Brain microvascular endothelial cell (primary cell): Measurements from ENCODE around the gene HSCB.

Experiments used
- DNase-seq: peaks from one replicate; pipeline ENCODE4 v3.0.0-alpha.2; 2020
- H3K27ac ChIP-seq: fragments of 250-450 bp; sonication (Bioruptor Pico); 2 replicates; pipeline ENCODE4 v1.5.1; 2020; ENCODE audit warnings: mild to moderate bottlenecking, moderate library complexity
- H3K27me3 ChIP-seq: fragments of 250-450 bp; sonication (Bioruptor Pico); replicated peaks from 2 replicates; pipeline ENCODE4 v1.5.1; 2020; ENCODE audit warnings: mild to moderate bottlenecking
- H3K36me3 ChIP-seq: fragments of 250-450 bp; sonication (Bioruptor Pico); replicated peaks from 2 replicates; pipeline ENCODE4 v1.5.1; 2020; ENCODE audit warnings: mild to moderate bottlenecking
- H3K4me3 ChIP-seq: 2 replicates; pipeline ENCODE4 v1.5.1; 2011; ENCODE audit warnings: low read depth, mild to moderate bottlenecking, control low read depth, low read length, moderate library complexity
- CTCF ChIP-seq: IDR thresholded peaks from 2 replicates; pipeline ENCODE4 v1.5.1; 2011; ENCODE audit warnings: low read depth, mild to moderate bottlenecking, moderate library complexity, low read length, control low read depth, inconsistent platforms; ENCODE audit errors: missing control alignments
- in situ Hi-C: cut with HindIII; loops from 2 replicates; pipeline ENCODE4 v1.10.0; 2017; ENCODE audit warnings: low sequenced_read_pairs, low pct_ligation_motif_present

HSCB gene

GRCh38 chr22:28779833-28780232 lies 38.0 kb downstream of the HSCB start:
- no peak overlapping the region for H3K27ac ChIP-seq
- H3K27me3 ChIP-seq, result no peaks in the 10 kb centered on the region
- in situ Hi-C loops, result no loop called here
- no peak overlapping the region for H3K4me3 ChIP-seq
- TF ChIP-seq CTCF, result no peak
- DNase-seq, result no peak
- H3K36me3 ChIP-seq, result peaks cover 37% of the 10 kb centered on the region

GRCh38 chr22:28780296-28780695 lies 38.5 kb downstream of the HSCB start:
- no peak for TF ChIP-seq CTCF
- in situ Hi-C loops, result no loop called here
- Histone ChIP-seq H3K27me3 (no peaks in the 10 kb centered on the region), H3K36me3 (peaks cover 39% of the 10 kb centered on the region), H3K4me3 (no peak overlapping the region), H3K27ac (no peak overlapping the region)
- DNase-seq, result no peak

GRCh38 chr22:28783786-28784671 lies 42.2 kb downstream of the HSCB start:
- no peak overlapping the region for H3K27ac ChIP-seq
- peaks cover 51% of the 10 kb centered on the region for H3K36me3 ChIP-seq
- TF ChIP-seq CTCF, result no peak
- H3K4me3 ChIP-seq, result no peak overlapping the region
- H3K27me3 ChIP-seq, result no peaks in the 10 kb centered on the region
- no peak for DNase-seq
- in situ Hi-C loops, result no loop called here

- Histone ChIP-seq H3K4me3 (no peak overlapping the region), H3K27me3 (no peaks in the 10 kb centered on the region), H3K27ac (no peak overlapping the region), H3K36me3 (peaks cover 33% of the 10 kb centered on the region)
- DNase-seq, result no peak
- TF ChIP-seq CTCF, result no peak
- in situ Hi-C loops, result no loop called here
Observed at GRCh38 chr22:28788601-28789000, 46.8 kb downstream of the HSCB start.

GRCh38 chr22:28791124-28791523 lies 49.3 kb downstream of the HSCB start:
- in situ Hi-C loops, result no loop called here
- TF ChIP-seq CTCF, result no peak

More at GRCh38 chr22:28791124-28791523, 49.3 kb downstream of the HSCB start:
- H3K36me3 ChIP-seq, result peaks cover 36% of the 10 kb centered on the region
- no peak for DNase-seq
- H3K27me3 ChIP-seq, result no peaks in the 10 kb centered on the region
- no peak overlapping the region for H3K4me3 ChIP-seq
- H3K27ac ChIP-seq, result no peak overlapping the region
